Islet of Langerhans (tissue), 1 donor: ENCODE results near the gene C5AR1.
"Not testable (repeated sequence)": the region's sequence is repeated elsewhere in the genome, so short reads cannot be mapped to it uniquely, and the experiment has no call there.

Experiments used
- FAIRE-seq: peaks from one replicate; lab custom pipeline; 2011; peaks lifted over from hg19 to GRCh38; lab: Jason Lieb, UNC

Gene C5AR1

DNA sequence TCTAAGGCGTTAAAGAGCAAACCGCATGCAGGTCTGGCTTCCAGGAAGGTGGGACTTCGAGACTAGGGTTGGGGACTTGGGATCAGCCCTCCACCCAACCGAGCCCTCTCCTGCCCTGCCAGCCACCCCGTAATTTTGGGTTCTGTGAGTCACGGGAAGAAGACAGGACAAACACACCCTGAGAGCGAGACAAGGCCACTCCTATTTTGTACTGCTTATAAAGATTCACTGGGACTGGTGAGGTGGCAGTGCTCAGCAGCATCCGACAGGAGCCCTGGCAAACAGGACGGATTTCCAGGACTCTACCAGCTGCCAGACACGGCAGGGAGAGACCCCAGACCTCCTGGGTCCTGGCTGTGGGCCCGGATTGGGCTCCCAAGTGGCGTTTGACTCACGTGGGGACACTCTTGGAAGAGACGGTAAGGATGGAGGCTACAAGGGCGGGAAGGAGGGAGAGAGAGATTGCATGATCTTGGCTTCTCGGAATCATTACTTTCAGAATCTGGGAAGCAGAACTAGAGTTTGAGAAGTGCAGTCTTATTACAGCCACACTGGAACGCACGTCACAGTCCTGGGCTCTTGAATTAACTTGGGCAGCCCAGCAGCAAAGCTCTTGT is 22.4 kb downstream of the C5AR1 start, which contains the start of gene C5AR2:
C5AR2 (plus strand) TSS at position 245 of the 617 bp plus-strand sequence. CDS start 8,625 bp downstream, outside the sequence.
- FAIRE-seq = no peak

DNA sequence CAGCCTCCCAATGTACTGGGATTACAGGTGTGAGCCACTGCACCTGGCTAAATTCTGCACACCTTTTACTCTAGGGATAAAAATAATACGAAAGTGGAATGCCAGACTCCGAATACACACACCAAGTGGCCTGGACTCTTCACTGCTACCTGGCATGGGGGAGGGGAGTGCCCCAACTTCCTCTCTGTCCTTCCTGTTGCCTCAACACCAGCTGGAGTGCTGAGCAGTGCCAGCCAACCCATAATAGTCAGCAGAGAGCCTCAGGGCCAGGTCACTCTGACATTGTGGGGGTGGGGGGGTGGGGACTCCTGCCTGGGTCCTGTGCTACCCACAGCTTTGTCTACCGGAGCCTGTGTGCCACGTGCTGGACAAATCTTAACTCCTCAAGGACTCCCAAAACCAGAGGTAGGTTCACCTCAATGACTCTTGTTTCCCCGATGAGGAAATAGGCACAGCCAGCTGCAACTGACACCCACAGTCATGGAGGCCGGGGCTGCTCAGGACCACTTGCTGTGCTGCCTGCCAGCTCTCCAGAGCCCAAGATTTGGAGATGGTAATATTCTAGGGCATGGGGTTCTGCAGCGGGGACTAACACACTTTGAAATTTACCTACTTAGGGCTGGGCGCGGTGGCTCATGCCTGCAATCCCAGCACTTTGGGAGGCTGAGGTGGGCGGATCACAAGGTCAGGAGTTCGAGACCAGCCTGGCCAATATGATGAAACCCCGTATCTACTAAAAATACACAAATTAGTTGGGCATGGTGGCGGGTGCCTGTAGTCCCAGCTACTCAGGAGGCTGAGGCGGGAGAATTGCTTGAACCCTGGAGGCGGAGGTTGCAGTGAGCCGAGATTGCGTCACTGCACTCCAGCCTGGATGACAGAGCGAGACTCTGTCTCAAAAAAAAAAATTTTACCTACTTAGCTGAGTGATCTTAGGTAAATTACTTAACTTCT is 27.4 kb downstream of the C5AR1 start:
- FAIRE-seq = not testable (repeated sequence)

DNA sequence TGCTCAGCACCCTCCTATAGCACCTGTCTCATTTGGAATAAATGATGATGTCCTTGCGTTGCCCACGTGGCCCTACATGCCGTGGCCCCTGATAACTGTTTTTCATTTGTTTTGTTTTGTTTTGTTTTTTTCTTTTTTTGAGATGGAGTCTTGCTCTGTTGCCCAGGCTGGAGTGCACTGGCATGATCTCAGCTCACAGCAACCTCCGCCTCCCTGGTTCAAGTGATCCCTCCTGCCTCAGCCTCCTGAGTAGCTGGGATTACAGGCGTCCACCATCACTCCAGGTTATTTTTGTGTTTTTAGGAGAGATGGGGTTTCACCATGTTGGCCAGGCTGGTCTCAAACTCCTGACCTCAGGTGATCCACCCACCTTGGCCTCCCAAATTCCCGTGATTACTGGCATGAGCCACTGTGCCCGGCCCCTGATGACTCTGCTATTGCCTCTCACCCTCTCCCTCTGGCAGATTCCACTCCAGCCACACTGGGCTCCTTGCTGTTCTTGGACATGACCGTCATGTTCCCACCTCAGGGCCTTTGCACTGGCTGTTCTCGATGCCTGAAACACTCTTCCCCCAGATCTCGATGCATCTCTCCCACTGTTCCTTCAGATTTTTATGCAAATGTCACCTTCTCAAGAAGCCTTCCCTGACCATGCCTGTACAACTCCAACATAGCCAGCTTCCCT is 29.7 kb downstream of the C5AR1 start:
- no peak for FAIRE-seq

DNA sequence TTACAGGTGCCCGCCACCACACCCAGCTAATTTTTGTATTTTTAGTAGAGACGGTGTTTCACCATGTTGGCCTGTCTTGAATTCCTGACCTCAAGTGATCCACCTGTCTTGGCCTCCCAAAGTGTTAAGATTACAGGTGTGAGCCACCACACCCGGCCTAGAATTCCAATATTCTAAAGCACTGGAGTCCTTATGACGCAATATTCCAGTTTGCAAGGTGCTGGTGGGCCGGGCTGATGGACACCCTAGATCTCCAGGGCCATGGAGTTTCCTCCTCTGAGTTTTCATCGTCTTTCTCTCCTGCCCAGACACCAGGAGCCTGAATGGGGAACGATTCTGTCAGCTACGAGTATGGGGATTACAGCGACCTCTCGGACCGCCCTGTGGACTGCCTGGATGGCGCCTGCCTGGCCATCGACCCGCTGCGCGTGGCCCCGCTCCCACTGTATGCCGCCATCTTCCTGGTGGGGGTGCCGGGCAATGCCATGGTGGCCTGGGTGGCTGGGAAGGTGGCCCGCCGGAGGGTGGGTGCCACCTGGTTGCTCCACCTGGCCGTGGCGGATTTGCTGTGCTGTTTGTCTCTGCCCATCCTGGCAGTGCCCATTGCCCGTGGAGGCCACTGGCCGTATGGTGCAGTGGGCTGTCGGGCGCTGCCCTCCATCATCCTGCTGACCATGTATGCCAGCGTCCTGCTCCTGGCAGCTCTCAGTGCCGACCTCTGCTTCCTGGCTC is 31.0 kb downstream of the C5AR1 start:
- no peak for FAIRE-seq

DNA sequence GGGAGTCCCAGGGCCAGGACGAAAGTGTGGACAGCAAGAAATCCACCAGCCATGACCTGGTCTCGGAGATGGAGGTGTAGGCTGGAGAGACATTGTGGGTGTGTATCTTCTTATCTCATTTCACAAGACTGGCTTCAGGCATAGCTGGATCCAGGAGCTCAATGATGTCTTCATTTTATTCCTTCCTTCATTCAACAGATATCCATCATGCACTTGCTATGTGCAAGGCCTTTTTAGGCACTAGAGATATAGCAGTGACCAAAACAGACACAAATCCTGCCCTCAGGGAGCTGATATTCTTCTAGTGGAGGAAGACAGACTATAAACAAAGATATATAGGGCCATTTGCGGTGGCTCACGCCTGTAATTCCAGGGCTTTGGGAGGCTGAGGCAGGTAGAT is 32.1 kb downstream of the C5AR1 start:
- no peak for FAIRE-seq

DNA sequence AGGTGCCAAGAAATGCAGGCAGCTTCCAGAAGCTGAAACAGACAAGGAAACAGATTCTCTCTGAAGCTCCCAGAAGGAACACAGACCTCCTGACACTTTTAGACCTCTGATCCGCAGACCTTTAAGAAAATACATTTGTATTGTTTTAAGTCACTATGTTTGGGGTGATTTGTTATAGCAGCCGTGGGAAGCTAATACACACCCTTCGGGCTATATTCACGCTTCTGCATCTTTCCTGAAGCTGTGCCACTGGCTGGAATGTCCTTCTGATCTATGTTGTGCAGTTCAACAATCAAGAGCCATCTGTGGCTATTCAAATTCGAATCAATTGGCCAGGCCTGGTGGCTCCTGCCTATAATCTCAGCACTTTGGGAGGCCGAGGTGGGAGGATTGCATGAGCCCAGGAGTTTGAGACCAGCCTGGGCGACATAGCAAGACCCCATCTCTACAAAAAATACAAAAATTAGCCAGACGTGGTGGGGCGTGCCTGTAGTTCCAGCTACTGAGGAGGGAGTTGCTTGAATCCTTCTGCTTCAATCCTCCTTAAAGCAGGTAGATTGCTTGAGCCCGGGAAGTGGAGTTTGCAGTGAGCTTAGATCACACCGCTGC is 33.6 kb downstream of the C5AR1 start:
- FAIRE-seq = no peak

DNA sequence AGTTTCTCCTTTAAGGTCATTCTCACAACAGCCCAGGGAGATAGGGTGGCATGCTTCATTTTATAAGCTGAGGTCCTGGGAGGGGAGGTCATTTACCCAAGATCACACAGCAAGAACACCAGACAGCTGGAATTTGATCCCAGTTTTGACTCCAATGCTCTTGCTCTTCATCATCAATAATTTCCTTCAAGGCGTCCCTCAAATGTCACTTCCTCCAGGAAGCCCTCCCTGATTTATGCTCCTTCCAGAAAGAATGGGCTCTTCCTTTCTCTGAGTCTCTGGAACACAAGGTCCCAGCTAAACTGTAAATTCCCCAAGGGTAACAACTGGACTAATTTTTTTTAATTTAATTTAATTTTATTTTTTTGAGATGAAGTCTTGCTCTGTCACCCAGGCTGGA is 34.8 kb downstream of the C5AR1 start:
- FAIRE-seq = no peak

DNA sequence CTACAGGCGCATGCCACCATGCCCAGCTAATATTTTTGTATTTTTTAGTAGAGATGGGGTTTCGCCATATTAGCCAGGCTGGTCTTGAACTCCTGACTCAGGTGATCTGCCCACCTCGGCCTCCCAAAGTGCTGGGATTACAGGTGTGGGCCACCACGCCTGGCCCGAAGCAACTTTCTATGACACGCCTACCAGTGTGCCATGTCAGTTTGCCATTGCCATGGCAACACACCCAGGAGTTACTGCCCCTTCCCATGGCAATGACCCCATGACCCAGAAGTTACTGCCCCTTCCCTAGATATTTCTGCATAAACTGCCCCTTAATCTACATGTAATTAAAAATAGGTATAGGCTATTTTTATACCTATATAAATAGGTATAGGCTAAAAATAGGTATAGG is 36.4 kb downstream of the C5AR1 start:
- FAIRE-seq = not testable (repeated sequence)

DNA sequence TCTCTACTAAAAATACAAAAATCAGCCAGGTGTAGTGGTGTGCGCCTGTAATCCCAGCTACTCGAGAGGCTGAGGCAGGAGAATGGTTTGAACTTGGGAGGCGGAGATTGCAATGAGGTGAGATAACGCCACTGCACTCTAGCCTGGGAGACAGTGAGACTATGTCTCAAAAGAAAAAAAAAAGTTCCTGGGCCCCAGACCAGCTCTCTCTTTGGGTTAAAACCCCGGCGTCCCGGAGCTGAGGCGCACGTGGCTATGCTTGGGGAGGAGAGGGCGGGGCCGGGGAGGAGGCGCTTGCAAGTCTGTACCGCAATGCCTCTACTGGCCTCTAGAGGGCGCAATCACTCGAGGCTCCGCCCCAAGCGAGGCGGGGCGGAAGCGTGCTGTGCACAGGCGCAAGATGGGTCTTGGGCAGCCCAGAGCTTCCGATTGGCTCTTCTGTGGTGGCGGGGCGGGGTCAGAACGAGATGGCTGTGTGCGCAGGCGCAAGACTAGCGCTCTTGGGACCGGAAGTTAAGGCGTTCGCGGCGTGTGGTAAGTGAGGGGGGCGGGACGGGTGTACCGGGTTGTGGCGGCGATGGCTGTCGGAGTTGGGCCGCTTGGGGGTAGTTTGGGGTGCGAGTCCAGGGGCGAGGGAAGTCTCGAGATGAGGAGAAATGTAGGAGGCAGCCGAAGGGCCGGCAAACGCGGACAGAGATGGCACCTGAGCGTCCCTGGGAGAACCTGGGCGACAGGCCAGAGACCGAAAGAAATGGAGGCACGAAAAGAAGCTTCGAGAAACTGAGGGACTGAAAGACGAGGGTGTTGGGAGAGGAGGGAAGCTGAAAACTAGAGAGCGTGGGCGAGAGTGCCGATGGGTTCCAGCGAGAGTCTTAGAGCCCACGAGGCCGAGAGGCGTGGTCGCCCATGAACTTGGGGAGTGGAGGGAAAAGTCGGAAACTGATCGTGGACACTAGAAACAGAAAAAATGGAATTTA is 39.4 kb downstream of the C5AR1 start, which contains the start of gene DHX34:
DHX34 (plus strand) TSS at position 497 of the 977 bp plus-strand sequence. CDS start 3,716 bp downstream, outside the sequence.
- no peak for FAIRE-seq

DNA sequence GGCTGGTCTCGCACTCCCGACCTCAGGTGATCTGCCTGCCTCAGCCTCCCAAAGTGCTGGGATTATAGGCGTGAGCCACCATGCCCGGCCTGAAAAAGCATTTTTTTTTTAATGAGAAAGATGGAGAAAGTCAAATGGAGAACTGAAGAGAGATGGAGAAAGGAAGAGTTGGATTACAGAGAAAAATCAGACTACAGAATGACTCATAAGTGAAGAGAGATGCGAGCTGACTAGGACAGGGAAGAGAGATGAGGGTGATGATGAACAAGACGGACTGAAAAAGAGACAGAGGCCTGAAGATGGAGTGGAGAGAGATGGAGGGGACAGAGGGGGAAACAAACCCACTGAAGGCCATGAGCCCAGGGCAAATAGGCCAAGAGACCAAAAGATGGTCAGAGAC is 41.0 kb downstream of the C5AR1 start:
- no peak for FAIRE-seq

DNA sequence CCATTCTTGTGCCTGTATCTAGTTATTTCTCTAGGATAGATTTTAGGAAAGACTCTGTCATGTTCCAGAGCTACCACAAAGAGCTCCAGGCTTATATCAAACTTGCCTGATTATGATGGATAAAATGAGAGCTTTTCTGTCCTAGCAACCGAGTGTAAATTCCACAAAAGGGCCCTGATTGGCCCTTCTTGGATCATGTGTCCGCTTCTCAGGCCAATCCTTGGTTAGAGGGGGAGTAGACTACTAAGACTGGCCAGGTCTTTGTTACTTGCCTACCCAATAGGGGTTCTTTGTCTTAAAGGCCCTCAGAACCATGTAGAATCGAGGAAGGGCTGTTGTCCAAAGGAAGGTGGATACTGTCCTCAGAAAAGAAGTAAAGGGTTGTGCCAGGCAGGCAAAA is 41.9 kb downstream of the C5AR1 start:
- FAIRE-seq = no peak

DNA sequence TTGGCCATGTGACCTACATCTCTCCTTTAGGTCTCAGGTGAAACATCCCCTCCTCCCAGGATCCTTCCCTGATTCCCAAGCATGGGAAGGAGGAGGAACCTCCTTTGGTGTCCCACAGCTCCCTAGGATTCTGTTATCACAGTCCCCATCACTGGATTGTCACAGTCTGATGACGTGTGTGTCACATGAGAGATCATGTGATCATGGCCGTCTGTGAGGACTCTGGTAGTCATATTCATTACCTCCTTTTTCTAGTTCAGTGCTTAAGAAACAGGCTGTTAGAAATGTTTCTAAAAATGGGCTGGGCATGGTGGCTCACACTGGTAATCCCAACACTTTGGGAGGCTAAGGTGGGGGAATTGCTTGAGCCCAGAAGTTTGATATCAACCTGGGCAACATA is 42.4 kb downstream of the C5AR1 start:
- FAIRE-seq = no peak

DNA sequence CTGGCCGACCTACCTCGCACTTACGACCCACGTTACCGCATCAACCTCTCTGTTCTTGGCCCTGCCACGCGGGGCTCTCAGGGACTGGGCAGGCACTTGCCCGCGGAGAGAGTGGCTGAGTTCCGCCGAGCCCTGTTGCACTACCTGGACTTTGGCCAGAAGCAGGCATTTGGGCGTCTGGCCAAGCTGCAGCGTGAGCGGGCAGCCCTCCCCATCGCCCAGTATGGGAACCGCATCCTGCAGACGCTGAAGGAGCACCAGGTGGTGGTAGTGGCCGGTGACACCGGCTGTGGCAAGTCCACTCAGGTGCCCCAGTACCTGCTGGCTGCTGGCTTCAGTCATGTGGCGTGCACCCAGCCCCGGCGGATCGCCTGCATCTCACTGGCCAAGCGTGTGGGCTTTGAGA is 43.6 kb downstream of the C5AR1 start:
- FAIRE-seq = no peak

DNA sequence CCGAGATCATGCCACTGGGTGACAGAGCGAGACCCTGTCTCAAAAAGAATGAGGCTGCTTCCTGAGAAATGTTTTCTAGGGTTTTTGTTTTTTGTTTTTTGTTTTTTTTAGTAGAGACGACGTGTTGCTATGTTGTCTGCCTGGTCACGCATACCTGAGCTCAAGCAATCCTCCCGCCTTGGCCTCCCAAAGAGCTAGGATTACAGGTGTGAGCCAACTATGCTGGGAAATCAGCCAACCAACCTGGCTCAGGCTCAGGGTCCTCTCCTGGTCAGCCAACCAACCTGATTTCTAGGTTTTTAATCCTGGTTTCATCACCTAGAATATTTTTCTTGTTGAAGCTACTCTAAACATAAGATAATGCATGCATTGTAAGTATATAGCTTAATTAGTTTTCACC is 47.2 kb downstream of the C5AR1 start:
- no peak for FAIRE-seq

DNA sequence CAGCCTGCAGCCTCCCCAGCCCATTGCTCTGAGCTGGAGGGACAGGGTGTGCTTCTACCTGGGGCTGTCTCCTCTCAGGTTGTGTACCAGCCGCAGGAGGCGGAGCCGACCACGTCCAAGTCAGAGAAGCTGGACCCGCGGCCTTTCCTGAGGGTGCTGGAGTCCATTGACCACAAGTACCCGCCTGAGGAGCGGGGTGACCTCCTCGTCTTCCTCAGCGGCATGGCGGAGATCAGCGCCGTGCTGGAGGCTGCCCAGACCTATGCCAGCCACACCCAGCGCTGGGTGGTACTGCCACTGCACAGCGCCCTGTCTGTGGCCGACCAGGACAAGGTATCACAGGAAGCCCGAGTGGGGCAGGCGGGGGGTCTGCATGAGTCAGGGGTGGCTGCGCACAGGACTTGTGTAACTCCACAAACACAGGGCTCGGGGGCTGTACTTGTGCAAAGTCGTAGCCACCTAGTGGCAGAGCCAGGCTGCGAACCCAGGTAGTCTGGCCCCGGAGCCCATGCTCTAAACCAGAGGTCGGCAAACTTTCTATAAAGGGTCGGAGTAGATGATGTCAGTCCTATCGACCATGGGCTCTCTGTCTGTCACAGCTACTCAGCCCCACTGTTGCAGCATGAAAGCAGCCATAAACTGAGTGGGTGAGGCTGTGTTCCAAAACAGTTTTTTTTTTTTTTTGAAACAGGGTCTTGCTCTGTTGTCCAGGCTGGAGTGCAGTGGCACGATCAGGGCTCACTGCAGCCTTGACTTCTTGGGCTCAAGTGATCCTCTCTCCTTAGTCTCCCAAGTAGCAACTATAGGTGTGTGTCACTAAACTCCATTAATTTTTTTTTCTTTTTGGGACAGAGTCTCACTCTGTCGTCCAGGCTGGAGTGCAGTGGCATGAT is 48.4 kb downstream of the C5AR1 start:
- no peak for FAIRE-seq

DNA sequence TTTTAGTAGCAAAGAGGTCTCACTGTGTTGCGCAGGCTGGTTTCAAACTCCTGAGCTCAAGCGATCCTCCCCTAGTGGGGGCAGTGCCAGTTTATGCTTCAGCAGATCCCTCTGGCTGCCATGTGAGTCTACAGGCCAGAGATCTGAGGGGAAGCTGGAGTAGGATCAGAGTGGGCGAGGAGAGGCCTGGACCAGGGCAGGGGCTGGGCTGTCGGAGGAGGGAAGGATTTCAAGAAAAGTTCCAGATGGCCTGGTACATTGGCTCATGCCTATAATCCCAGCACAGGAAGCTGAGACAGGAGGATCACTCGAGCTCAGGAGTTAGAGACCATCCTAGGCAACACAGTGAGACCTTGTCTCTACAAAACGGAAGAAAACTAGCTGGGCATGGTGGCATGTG is 49.3 kb downstream of the C5AR1 start:
- no peak for FAIRE-seq

DNA sequence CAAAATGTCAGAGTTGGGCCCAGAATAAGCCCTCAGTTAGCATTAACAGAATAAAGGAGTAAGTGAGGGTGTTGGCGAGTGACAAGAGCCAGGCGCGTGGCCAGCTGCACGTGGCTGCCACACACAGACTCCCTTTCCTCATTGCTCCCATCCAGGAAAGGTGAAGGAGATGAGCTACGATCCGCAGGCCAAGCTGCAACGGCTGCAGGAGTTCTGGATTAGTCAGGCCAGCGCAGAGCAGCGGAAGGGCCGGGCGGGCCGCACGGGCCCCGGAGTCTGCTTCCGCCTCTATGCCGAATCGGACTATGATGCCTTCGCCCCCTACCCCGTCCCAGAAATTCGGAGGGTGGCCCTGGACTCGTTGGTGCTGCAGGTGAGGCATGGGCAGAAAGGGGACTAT is 52.7 kb downstream of the C5AR1 start:
- FAIRE-seq = no peak

DNA sequence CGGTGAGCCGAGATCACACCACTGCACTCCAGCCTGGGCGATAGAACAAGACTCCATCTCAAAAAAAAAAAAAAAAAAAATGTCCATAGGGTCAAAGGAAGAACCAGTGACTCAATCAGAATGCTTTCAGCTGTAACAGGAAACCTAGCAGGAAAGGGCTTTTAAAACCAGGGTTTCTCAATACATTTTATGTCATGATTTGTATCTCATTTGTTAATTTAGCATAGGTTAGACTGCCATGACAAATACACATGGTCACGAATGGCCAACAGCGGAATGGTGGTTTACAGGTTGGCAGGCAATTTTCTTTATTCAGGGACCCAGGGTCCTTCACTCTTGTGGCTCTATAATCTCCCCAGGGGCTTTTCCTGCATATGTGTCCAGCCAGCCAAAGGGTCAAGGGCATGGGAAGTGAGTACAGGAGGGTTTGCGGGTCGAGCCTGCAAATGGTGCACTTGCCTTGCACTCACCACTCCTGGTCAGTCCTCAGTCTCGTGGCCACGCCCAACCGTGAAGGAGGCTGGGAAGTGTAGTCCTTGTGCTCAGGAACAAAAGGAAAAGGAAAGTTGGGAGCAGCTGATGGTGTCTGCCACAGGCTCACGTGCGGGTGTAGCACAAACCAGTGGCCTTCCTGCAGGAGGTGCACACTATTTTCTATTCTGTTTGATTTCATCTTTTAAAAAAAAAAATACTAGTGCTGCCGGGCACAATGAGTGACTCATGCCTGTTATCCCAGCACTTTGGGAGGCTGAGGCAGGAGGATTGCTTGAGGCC is 54.3 kb downstream of the C5AR1 start:
- FAIRE-seq = no peak

DNA sequence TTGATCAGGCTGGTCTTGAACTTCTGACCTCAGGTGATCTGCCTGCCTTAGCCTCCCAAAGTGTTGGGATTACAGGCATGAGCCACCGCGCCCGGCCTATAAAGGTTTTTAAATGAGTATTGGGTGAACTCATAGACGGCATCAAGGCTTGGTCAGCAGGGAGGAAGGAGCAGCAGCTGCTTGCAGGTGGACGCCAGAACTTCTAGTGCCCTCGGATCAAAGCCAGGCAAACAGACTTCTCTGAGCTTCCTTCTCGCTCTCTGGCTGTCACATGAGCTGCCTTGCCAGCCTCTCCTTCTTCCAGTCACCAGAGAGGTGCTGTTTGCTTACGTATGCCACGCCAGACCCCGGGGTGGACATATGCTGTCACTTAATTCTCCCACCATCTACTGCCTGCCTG is 55.8 kb downstream of the C5AR1 start:
- FAIRE-seq = not testable (repeated sequence)
